A673 (cell line): ENCODE measurements around the gene LETMD1.

Source experiments
- CTCF ChIP-seq: fragments of 300-800, 200-600 bp; sonication (generic); conservative IDR thresholded peaks from 2 replicates; pipeline ENCODE4 v1.5.1; 2017; ENCODE audit warnings: low read depth, mild to moderate bottlenecking, antibody characterized with exemption, low read length, moderate library complexity, mixed read lengths
- EZH2 ChIP-seq: fragments of 200-600 bp; sonication (generic); IDR thresholded peaks from 2 replicates; pipeline ENCODE4 v1.6.1; 2017; ENCODE audit warnings: borderline replicate concordance, low read depth, mild to moderate bottlenecking, mixed read lengths, antibody characterized with exemption, low read length; ENCODE audit not compliant: poor library complexity, severe bottlenecking

GRCh38 chr12:51081421-51081820 lies 33.3 kb downstream of the LETMD1 start:
- TF ChIP-seq CTCF (no peak), EZH2 (no peak)
